ENCODE results near the gene CFP. TPM values are rescaled to one million over a fixed set of nuclear protein-coding genes. Genes with fewer than 3 reads are reported as not detected.

CFP gene
- total and polyA plus RNA-seq, 2 donors (not counting 1 experiment from before 2014, with no cell fraction given) = 0.59 to 3.8 TPM

DNA sequence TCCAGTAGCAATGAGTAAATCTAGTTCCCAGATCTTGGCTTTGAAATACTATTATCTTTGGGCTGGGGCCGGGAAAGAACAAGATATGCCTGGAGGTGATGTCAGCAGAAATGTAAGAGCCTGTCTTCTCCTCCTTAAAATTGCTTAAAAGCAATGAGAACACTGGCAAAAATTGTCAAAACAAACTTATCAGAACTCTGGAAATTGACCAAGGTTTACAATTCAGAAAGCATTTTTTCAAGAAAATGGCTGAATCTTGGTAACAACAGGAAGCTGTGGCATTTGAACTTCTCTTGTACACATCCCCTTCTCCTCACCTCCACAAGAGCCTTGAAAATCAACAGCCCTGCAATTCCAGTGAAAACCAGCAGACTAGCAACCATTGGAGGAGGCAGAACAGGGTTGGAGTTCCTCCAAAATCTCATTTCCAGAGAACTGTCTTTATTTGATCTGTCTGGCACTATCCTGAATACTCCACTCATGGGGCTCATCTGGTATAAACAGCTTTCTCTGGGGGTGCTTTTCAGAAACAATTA is 33.9 kb downstream of the CFP start:
- Mint-ChIP-seq H3K4me3 (no peak overlapping the region), H3K27ac (no peak overlapping the region), H3K4me1 (no peaks in the 10 kb centered on the region), H3K9me3 (ENCODE audit: insufficient read depth) (peaks cover 10% of the 10 kb centered on the region), H3K27me3 (peaks cover 10% of the 10 kb centered on the region)
- H3K4me3 ChIP-seq (ENCODE audit: control extremely low read depth in 1 of 5, extremely low read depth in 1 of 5, insufficient read depth in 1 of 5, low read depth in 2 of 5, low read length in 4 of 5) = no peak overlapping the region
- DNase-seq (no peak), ATAC-seq (ENCODE audit: low read depth) (no peak)
- no peak for TF ChIP-seq EZH2 (IDR thresholded peaks at IDR 0.05; ENCODE audit: borderline replicate concordance, insufficient read depth, low read depth, low read length, poor library complexity, severe bottlenecking)
- TF ChIP-seq, protein P1, sequence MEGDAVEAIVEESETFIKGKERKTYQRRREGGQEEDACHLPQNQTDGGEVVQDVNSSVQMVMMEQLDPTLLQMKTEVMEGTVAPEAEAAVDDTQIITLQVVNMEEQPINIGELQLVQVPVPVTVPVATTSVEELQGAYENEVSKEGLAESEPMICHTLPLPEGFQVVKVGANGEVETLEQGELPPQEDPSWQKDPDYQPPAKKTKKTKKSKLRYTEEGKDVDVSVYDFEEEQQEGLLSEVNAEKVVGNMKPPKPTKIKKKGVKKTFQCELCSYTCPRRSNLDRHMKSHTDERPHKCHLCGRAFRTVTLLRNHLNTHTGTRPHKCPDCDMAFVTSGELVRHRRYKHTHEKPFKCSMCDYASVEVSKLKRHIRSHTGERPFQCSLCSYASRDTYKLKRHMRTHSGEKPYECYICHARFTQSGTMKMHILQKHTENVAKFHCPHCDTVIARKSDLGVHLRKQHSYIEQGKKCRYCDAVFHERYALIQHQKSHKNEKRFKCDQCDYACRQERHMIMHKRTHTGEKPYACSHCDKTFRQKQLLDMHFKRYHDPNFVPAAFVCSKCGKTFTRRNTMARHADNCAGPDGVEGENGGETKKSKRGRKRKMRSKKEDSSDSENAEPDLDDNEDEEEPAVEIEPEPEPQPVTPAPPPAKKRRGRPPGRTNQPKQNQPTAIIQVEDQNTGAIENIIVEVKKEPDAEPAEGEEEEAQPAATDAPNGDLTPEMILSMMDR (IDR thresholded peaks at IDR 0.05) = no peak
- H3K4me2 ChIP-seq (replicated peaks; ENCODE audit: low read depth, low read length, poor library complexity, severe bottlenecking) = no peak overlapping the region
- no peaks in the 10 kb centered on the region for H3K36me3 ChIP-seq (replicated peaks in 1 of 2; ENCODE audit: control extremely low read depth in 1 of 2, control insufficient read depth in 1 of 2, extremely low read depth in 1 of 2, insufficient read depth in 2 of 2, low read length in 1 of 2)
- intact Hi-C loops (cut with micrococcal nuclease) = no loop called here
- H3K9me3 ChIP-seq (ENCODE audit: control extremely low read depth in 1 of 3, control insufficient read depth in 2 of 3, insufficient read depth in 1 of 3, low read length in 2 of 3) = peaks cover 0 to 8% (median 5%) of the 10 kb centered on the region in 3 donors
- H4K20me1 ChIP-seq (ENCODE audit: control insufficient read depth, insufficient read depth, low read length, poor library complexity, severe bottlenecking) = no peaks in the 10 kb centered on the region
- no peaks in the 10 kb centered on the region for H3K4me1 ChIP-seq (ENCODE audit: control insufficient read depth in 2 of 2, insufficient read depth in 2 of 2, low read length in 2 of 2)
- H2AFZ ChIP-seq (ENCODE audit: insufficient read depth, low read depth, low read length, poor library complexity, severe bottlenecking) = no peak overlapping the region
- no peak overlapping the region for H3K27ac ChIP-seq (ENCODE audit: low read length in 2 of 2)
- H3K27me3 ChIP-seq (replicated peaks in 1 of 4; ENCODE audit: control extremely low read depth in 1 of 4, control insufficient read depth in 3 of 4, insufficient read depth in 4 of 4, low read length in 3 of 4) = no peaks in the 10 kb centered on the region
- POLR2A ChIA-PET = no interaction called here
- H3K9ac ChIP-seq (ENCODE audit: low read length) = no peak overlapping the region
- H3K79me2 ChIP-seq (ENCODE audit: control insufficient read depth, insufficient read depth, low read length) = no peaks in the 10 kb centered on the region
- no CpG with 5 or more reads among the region's 1 CpG for WGBS (ENCODE audit: insufficient coverage)
- CTCF ChIA-PET = no interaction called here

DNA sequence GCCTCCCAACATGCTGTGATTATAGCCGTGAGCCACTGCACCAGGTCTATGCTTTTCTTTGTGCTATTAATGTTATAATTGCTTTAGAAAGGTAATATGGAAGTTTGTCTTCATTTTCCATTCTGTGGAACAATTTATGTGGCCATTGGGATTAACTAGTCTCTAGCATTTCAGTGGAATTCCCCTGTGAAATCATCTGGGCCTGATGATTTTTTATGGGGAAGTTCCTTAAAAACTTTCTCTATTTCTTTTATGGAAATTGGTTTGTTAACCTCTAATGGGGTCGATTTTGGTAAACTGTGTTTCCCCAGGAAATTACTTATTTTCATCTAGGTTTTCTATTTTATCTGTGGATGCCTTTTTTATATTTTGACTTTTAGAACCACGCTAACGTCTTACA is 36.2 kb downstream of the CFP start:
- no peak for TF ChIP-seq EZH2 (IDR thresholded peaks at IDR 0.05; ENCODE audit: borderline replicate concordance, insufficient read depth, low read depth, low read length, poor library complexity, severe bottlenecking)
- TF ChIP-seq, protein P1 (IDR thresholded peaks at IDR 0.05) = no peak
- peaks cover 10% of the 10 kb centered on the region for H3K9me3 Mint-ChIP-seq (ENCODE audit: insufficient read depth)
- H4K20me1 ChIP-seq (ENCODE audit: control insufficient read depth, insufficient read depth, low read length, poor library complexity, severe bottlenecking) = no peaks in the 10 kb centered on the region
- H3K4me2 ChIP-seq (replicated peaks; ENCODE audit: low read depth, low read length, poor library complexity, severe bottlenecking) = no peak overlapping the region
- peaks cover 0 to 5% (median 5%) of the 10 kb centered on the region in 3 donors for H3K9me3 ChIP-seq (ENCODE audit: control extremely low read depth in 1 of 3, control insufficient read depth in 2 of 3, insufficient read depth in 1 of 3, low read length in 2 of 3)
- H3K27me3 Mint-ChIP-seq = peaks cover 10% of the 10 kb centered on the region
- H2AFZ ChIP-seq (ENCODE audit: insufficient read depth, low read depth, low read length, poor library complexity, severe bottlenecking) = no peak overlapping the region
- H3K36me3 ChIP-seq (replicated peaks in 1 of 2; ENCODE audit: control extremely low read depth in 1 of 2, control insufficient read depth in 1 of 2, extremely low read depth in 1 of 2, insufficient read depth in 2 of 2, low read length in 1 of 2) = no peaks in the 10 kb centered on the region
- no peak overlapping the region for H3K9ac ChIP-seq (ENCODE audit: low read length)
- WGBS (ENCODE audit: insufficient coverage) = no CpG with 5 or more reads among the region's 4 CpGs
- POLR2A ChIA-PET = no interaction called here
- no peaks in the 10 kb centered on the region for H3K27me3 ChIP-seq (replicated peaks in 1 of 4; ENCODE audit: control extremely low read depth in 1 of 4, control insufficient read depth in 3 of 4, insufficient read depth in 4 of 4, low read length in 3 of 4)
- H3K4me3 ChIP-seq (ENCODE audit: control extremely low read depth in 1 of 5, extremely low read depth in 1 of 5, insufficient read depth in 1 of 5, low read depth in 2 of 5, low read length in 4 of 5) = no peak overlapping the region
- no peaks in the 10 kb centered on the region for H3K4me1 Mint-ChIP-seq
- ATAC-seq (ENCODE audit: low read depth) (no peak), DNase-seq (no peak)
- CTCF ChIA-PET = no interaction called here
- H3K4me1 ChIP-seq (ENCODE audit: control insufficient read depth in 2 of 2, insufficient read depth in 2 of 2, low read length in 2 of 2) = no peaks in the 10 kb centered on the region
- H3K27ac ChIP-seq (ENCODE audit: low read length in 2 of 2) = no peak overlapping the region
- intact Hi-C loops (cut with micrococcal nuclease) = no loop called here
- H3K4me3 Mint-ChIP-seq = no peak overlapping the region
- H3K79me2 ChIP-seq (ENCODE audit: control insufficient read depth, insufficient read depth, low read length) = no peaks in the 10 kb centered on the region
- no peak overlapping the region for H3K27ac Mint-ChIP-seq

All from B cell (primary cell).